ENCODE data around the gene MDM2. TPM values are rescaled to one million over a fixed set of nuclear protein-coding genes. Genes with fewer than 3 reads are reported as not detected.

MDM2 gene
- total RNA-seq, 1 experiment from 2014 or later = 86.4 TPM

DNA sequence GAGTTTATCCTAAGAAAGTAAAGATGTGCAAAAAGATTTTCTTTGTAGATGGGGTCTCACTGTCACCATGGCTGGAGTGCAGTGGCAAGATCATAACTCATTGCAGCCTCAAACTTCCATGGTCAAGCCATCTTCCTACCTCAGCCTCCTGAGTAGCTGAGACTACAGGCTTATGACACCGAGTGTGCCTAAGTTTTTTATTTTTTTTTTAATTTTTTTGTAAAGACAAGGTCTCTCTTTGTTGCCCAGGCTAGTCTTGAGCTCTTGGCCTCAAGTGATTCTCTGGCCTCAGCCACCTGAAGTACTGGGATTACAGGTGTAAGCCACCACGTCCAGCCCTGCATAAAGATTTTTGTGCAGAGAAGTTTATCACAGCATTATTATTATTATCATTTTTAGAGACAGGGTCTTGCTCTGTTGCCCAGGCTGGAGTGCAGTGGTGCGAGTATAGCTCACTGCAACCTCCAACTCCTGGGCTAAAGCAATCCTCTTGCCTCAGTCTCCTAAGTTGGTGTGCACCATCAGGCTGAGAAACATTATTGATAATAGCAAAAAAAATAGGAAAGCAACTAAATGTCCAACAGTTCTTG lies 19.3 kb upstream of the MDM2 start:
- ATAC-seq (no peak), DNase-seq (no peak)
- Histone ChIP-seq H4K20me1 (ENCODE audit: low read length) (no peaks in the 10 kb centered on the region), H3F3A (ENCODE audit: low read length, unreplicated experiment) (no peaks in the 10 kb centered on the region), H2AFZ (ENCODE audit: low read length) (no peak overlapping the region), H3K9me3 (ENCODE audit: low read length) (no peaks in the 10 kb centered on the region), H3K9me2 (replicated peaks; ENCODE audit: low read length) (no peaks in the 10 kb centered on the region), H3K79me2 (ENCODE audit: low read length) (no peaks in the 10 kb centered on the region), H3K36me3 (ENCODE audit: low read depth, low read length) (no peaks in the 10 kb centered on the region), H3K9ac (ENCODE audit: low read length) (no peak overlapping the region), H3K4me2 (ENCODE audit: low read length) (no peak overlapping the region), H3K4me3 (ENCODE audit: low read length) (no peak overlapping the region), H3K27ac (ENCODE audit: low read length) (no peak overlapping the region), H3K4me1 (ENCODE audit: insufficient read depth, low read length) (no peaks in the 10 kb centered on the region), H3K27me3 (ENCODE audit: low read length) (no peaks in the 10 kb centered on the region)
- TF ChIP-seq EZH2 (IDR thresholded peaks at IDR 0.05; ENCODE audit: low read length, unreplicated experiment) (no peak), EZH2phosphoT487 (IDR thresholded peaks at IDR 0.05; ENCODE audit: borderline replicate concordance, low read length) (no peak)
- TF ChIP-seq, protein P1, sequence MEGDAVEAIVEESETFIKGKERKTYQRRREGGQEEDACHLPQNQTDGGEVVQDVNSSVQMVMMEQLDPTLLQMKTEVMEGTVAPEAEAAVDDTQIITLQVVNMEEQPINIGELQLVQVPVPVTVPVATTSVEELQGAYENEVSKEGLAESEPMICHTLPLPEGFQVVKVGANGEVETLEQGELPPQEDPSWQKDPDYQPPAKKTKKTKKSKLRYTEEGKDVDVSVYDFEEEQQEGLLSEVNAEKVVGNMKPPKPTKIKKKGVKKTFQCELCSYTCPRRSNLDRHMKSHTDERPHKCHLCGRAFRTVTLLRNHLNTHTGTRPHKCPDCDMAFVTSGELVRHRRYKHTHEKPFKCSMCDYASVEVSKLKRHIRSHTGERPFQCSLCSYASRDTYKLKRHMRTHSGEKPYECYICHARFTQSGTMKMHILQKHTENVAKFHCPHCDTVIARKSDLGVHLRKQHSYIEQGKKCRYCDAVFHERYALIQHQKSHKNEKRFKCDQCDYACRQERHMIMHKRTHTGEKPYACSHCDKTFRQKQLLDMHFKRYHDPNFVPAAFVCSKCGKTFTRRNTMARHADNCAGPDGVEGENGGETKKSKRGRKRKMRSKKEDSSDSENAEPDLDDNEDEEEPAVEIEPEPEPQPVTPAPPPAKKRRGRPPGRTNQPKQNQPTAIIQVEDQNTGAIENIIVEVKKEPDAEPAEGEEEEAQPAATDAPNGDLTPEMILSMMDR (conservative IDR thresholded peaks at IDR 0.05; ENCODE audit: low read depth, low read length) = no peak
- CTCF ChIA-PET = no interaction called here
- POLR2A ChIA-PET (ENCODE audit: unreplicated experiment) = no interaction called here
- BruUV-seq (replicated peaks) = no TSS peak
- intact Hi-C loops (cut with micrococcal nuclease) = no loop called here

DNA sequence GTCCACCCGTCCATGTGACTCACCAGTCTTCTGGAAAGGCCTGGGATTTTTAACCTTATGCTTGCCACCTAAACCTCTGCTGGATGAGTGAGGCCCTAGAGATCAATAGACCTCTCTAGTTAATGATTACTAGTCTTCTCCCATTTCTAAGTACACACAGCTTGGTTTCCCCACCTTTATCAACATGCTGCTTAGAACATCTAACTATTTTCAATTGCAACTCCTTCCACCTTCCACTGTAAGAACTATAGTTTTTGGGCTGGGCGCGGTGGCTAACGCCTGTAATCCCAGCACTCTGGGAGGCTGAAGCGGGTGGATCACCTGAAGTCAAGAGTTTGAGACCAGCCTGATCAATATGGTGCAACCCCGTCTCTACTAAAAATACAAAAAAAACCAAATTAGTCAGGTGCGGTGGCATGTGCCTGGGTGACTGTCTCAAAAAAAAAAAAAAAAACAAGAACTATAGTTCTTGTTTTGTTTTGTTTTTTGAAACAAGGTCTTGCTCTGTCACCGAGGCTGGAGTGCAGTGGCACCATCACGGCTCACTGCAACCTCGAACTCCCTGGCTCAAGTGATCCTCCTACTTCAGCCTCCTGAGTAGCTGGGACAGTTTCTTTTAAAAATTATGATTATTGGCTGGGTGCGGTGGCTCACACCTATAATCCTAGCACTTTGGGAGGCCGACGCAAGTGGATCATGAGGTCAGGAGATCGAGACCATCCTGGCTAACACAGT lies 18.7 kb upstream of the MDM2 start:
- intact Hi-C loops (cut with micrococcal nuclease) = no loop called here
- no TSS peak for BruUV-seq (replicated peaks)
- ChIA-PET POLR2A (ENCODE audit: unreplicated experiment) (no interaction called here), CTCF (no interaction called here)
- H3K79me2 ChIP-seq (ENCODE audit: low read length) = no peaks in the 10 kb centered on the region
- H3K4me1 ChIP-seq (ENCODE audit: insufficient read depth, low read length) = 0 out of 2 replicates have a peak, but pooled peaks cover under 1% of the 10 kb centered on the region
- no peak overlapping the region for H3K4me3 ChIP-seq (ENCODE audit: low read length)
- H3F3A ChIP-seq (ENCODE audit: low read length, unreplicated experiment) = no peaks in the 10 kb centered on the region
- H3K9me3 ChIP-seq (ENCODE audit: low read length) = no peaks in the 10 kb centered on the region
- H3K27ac ChIP-seq (ENCODE audit: low read length) = no peak overlapping the region
- H3K9ac ChIP-seq (ENCODE audit: low read length) = no peak overlapping the region
- H2AFZ ChIP-seq (ENCODE audit: low read length) = no peak overlapping the region
- H3K4me2 ChIP-seq (ENCODE audit: low read length) = no peak overlapping the region
- no peak for ATAC-seq
- TF ChIP-seq EZH2 (IDR thresholded peaks at IDR 0.05; ENCODE audit: low read length, unreplicated experiment) (no peak), EZH2phosphoT487 (IDR thresholded peaks at IDR 0.05; ENCODE audit: borderline replicate concordance, low read length) (no peak)
- TF ChIP-seq, protein P1 (conservative IDR thresholded peaks at IDR 0.05; ENCODE audit: low read depth, low read length) = no peak
- no peaks in the 10 kb centered on the region for H3K27me3 ChIP-seq (ENCODE audit: low read length)
- no peaks in the 10 kb centered on the region for H4K20me1 ChIP-seq (ENCODE audit: low read length)
- DNase-seq = no peak
- H3K9me2 ChIP-seq (replicated peaks; ENCODE audit: low read length) = no peaks in the 10 kb centered on the region
- no peaks in the 10 kb centered on the region for H3K36me3 ChIP-seq (ENCODE audit: low read depth, low read length)

Measured in PC-3 (cell line).